MM.1S (cell line): Measurements from ENCODE around the gene KIFAP3.

Experiments
- EZH2 ChIP-seq: fragments of 300-600 bp; sonication (generic); optimal IDR thresholded peaks from 2 replicates; pipeline ENCODE3; 2017; ENCODE audit warnings: low read depth, mild to moderate bottlenecking, antibody characterized with exemption, low read length, mixed read lengths
- EZH2phosphoT487 ChIP-seq: fragments of 300-600 bp; sonication (generic); IDR thresholded peaks from 2 replicates; pipeline ENCODE4 v1.6.1; 2018; ENCODE audit warnings: antibody characterized with exemption, low read length
- TF ChIP-seq, protein P1 (sequence below): fragments of 300-600 bp; sonication (generic); IDR thresholded peaks from 2 replicates; pipeline ENCODE4 v1.5.1; 2016; ENCODE audit warnings: antibody characterized with exemption, low read length, mixed read lengths

DNA sequence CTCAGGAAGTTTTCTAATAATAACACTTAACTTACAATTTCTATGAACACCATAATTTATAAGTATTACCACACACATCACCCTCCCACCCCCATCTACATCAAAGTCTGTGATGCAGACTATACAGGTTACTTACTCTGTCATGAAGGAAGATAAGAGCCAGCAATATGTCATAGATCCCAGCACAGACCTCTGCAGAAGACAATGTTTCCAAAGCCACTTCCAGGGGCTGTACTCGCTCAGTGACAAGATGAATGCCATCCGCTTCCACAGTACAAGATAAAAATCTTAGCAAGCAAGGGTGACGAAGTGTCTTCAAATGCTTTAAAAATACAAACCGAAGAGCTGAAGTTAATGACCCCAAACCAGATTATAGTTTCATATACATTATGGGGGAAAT lies 196.0 kb downstream of the KIFAP3 start:
- TF ChIP-seq, protein P1, sequence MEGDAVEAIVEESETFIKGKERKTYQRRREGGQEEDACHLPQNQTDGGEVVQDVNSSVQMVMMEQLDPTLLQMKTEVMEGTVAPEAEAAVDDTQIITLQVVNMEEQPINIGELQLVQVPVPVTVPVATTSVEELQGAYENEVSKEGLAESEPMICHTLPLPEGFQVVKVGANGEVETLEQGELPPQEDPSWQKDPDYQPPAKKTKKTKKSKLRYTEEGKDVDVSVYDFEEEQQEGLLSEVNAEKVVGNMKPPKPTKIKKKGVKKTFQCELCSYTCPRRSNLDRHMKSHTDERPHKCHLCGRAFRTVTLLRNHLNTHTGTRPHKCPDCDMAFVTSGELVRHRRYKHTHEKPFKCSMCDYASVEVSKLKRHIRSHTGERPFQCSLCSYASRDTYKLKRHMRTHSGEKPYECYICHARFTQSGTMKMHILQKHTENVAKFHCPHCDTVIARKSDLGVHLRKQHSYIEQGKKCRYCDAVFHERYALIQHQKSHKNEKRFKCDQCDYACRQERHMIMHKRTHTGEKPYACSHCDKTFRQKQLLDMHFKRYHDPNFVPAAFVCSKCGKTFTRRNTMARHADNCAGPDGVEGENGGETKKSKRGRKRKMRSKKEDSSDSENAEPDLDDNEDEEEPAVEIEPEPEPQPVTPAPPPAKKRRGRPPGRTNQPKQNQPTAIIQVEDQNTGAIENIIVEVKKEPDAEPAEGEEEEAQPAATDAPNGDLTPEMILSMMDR = no peak
- TF ChIP-seq EZH2 (no peak), EZH2phosphoT487 (no peak)
